Measurements from ENCODE around the gene KRTAP3-2.

GRCh38 chr17:40960144-40960543, 39.6 kb downstream of the KRTAP3-2 start:
- TF ChIP-seq EZH2 (optimal IDR thresholded peaks at IDR 0.05; ENCODE audit: low read depth, low read length), result no peak
- TF ChIP-seq CTCF (IDR thresholded peaks at IDR 0.05; ENCODE audit: low read length), result no peak
